Activated T-helper 2 cell treated with anti-CD3 and anti-CD28 coated beads, Interferon-gamma antibody, Interleukin-2, Interleukin-4, amounts not matched to agents 10 μg/mL and 5 μg/mL and 100 μg/mL, durations not matched to agents 14 hours and 24 hours and 36 hours (primary cell): ENCODE data around the gene VEGFA. TPM values are rescaled to one million over a fixed set of nuclear protein-coding genes. Genes with fewer than 3 reads are reported as not detected.

Experiments
- DNase-seq: peaks from one replicate; pipeline ENCODE4 v3.0.0; 2021; ENCODE audit warnings: low spot score
- H3K27ac Mint-ChIP-seq: one replicate; pipeline ENCODE4 v1.8.0; 2021; ENCODE audit warnings: mixed read lengths
- H3K27me3 Mint-ChIP-seq: one replicate; pipeline ENCODE4 v1.8.0; 2021; ENCODE audit warnings: low read depth, mixed read lengths
- H3K36me3 Mint-ChIP-seq: one replicate; pipeline ENCODE4 v1.8.0; 2021; ENCODE audit warnings: low read depth, mixed read lengths
- H3K4me1 Mint-ChIP-seq: one replicate; pipeline ENCODE4 v1.8.0; 2021; ENCODE audit warnings: low read depth, mixed read lengths
- H3K4me3 Mint-ChIP-seq: one replicate; pipeline ENCODE4 v1.8.0; 2021; ENCODE audit warnings: low read depth, mild to moderate bottlenecking, moderate library complexity, mixed read lengths
- H3K9me3 Mint-ChIP-seq: one replicate; pipeline ENCODE4 v1.8.0; 2021; ENCODE audit warnings: mixed read lengths
- intact Hi-C: fragments of 100-400 bp; cut with micrococcal nuclease; formaldehyde crosslinking; loops from one replicate; pipeline ENCODE4 v1.15.1; 2023
- total RNA-seq: library from RNA; stranded (reverse); gene quantifications from 2 replicates; pipeline ENCODE4 v1.2.3, GENCODE V29; 2022

VEGFA gene
- total RNA-seq, 1 donor from 2014 or later, result 50.7 TPM

GRCh38 chr6:43773050-43773979, 3.3 kb downstream of the VEGFA start:
- Mint-ChIP-seq H3K36me3 (peaks cover 36% of the 10 kb centered on the region), H3K27ac (peak overlapping the region; percentile 91), H3K4me1 (peaks cover 49% of the 10 kb centered on the region), H3K4me3 (peak overlapping the region; percentile 92), H3K9me3 (no peaks in the 10 kb centered on the region), H3K27me3 (no peaks in the 10 kb centered on the region)
- intact Hi-C loops, result loop anchor here (2.0 to 5.0 kb wide), 4 partner anchors 49 to 484 kb away; partner anchors contain the start of genes GTPBP2 and SLC35B2
- peak; percentile 46 for DNase-seq

DNA sequence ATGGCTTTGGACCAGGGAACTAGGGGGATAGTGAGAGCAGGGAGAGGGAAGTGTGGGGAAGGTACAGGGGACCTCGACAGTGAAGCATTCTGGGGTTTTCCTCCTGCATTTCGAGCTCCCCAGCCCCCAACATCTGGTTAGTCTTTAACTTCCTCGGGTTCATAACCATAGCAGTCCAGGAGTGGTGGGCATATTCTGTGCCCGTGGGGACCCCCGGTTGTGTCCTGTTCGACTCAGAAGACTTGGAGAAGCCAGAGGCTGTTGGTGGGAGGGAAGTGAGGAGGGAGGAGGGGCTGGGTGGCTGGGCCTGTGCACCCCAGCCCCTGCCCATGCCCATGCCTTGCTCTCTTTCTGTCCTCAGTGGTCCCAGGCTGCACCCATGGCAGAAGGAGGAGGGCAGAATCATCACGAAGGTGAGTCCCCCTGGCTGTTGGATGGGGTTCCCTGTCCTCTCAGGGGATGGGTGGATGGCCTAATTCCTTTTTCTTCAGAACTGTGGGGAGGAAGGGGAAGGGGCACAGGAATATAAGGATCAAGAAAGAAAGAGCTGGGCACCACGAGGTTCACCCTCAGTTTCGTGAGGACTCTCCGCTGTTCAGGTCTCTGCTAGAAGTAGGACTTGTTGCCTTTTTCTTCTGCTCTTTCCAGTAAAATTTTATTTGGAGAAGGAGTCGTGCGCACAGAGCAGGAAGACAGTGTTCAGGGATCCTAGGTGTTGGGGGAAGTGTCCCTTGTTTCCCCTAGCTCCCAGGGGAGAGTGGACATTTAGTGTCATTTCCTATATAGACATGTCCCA, 4.2 kb downstream of the VEGFA start:
- H3K4me3 Mint-ChIP-seq, result peak overlapping the region; percentile 62
- DNase-seq, result no peak
- intact Hi-C loops, result loop anchor here (1.0 to 5.0 kb wide), 5 partner anchors 49 to 483 kb away; partner anchors contain the start of genes GTPBP2 and SLC35B2
- peak overlapping the region; percentile 17 for H3K27ac Mint-ChIP-seq
- H3K4me1 Mint-ChIP-seq, result peaks cover 51% of the 10 kb centered on the region
- H3K36me3 Mint-ChIP-seq, result peaks cover 45% of the 10 kb centered on the region
- H3K9me3 Mint-ChIP-seq, result no peaks in the 10 kb centered on the region
- no peaks in the 10 kb centered on the region for H3K27me3 Mint-ChIP-seq

DNA sequence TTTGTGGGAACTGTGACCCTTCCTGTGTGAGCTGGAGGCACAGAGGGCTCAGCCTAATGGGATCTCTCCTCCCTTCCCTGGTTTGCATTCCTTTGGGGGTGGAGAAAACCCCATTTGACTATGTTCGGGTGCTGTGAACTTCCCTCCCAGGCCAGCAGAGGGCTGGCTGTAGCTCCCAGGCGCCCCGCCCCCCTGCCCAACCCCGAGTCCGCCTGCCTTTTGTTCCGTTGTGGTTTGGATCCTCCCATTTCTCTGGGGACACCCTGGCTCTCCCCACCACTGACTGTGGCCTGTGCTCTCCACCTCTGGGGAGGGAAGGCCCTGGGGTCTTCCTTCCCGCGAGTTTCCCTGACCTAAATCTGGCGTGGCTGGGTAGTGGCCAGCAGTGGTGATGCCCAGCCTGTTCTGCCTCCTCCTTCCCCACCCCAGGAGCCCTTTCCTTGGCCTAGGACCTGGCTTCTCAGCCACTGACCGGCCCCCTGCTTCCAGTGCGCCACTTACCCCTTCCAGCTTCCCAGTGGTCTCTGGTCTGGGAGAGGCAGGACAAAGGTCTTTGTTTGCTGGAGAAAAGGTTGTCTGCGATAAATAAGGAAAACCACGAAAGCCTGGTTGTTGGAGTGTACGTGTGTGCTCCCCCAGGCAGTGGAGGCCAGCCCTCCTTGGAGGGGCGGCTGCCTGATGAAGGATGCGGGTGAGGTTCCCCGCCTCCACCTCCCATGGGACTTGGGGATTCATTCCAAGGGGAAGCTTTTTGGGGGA, 4.9 kb downstream of the VEGFA start:
- Mint-ChIP-seq H3K27ac (no peak overlapping the region), H3K36me3 (peaks cover 53% of the 10 kb centered on the region), H3K27me3 (no peaks in the 10 kb centered on the region), H3K4me1 (peaks cover 48% of the 10 kb centered on the region), H3K4me3 (peak overlapping the region; percentile 62), H3K9me3 (no peaks in the 10 kb centered on the region)
- intact Hi-C loops, result loop anchor here (1.0 to 5.0 kb wide), 4 partner anchors 108 to 482 kb away; partner anchors contain the start of genes GTPBP2 and SLC35B2
- peak; percentile 57 for DNase-seq

DNA sequence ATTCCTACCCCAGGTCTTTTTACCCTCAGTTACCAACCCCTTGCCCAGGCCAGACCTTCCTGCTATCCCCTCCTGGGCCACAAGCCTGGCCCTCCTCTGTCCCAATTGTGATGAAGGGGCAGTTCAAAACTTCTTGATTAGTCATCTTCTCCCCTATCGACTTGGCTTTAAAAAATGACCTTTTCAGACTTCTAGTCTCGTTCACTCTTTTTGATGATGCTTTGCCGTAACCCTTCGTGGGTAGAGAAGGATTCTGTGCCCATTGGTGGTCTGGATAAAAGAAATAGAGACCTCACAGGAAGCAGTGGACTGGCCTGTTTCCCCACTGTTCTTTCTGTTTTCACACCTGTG, 5.5 kb downstream of the VEGFA start:
- intact Hi-C loops, result no loop called here
- Mint-ChIP-seq H3K27me3 (no peaks in the 10 kb centered on the region), H3K36me3 (peaks cover 55% of the 10 kb centered on the region), H3K27ac (no peak overlapping the region), H3K9me3 (no peaks in the 10 kb centered on the region), H3K4me3 (no peak overlapping the region), H3K4me1 (peaks cover 48% of the 10 kb centered on the region)
- no peak for DNase-seq

- Mint-ChIP-seq H3K4me3 (no peak overlapping the region), H3K27ac (peak overlapping the region; percentile 12), H3K9me3 (no peaks in the 10 kb centered on the region), H3K36me3 (peaks cover 61% of the 10 kb centered on the region), H3K4me1 (peaks cover 48% of the 10 kb centered on the region), H3K27me3 (no peaks in the 10 kb centered on the region)
- DNase-seq, result no peak
- intact Hi-C loops, result no loop called here
These were observed 6.2 kb downstream of the VEGFA start for GRCh38 chr6:43776115-43776798.

- Mint-ChIP-seq H3K36me3 (peaks cover 66% of the 10 kb centered on the region), H3K27ac (peak overlapping the region; percentile 12), H3K27me3 (no peaks in the 10 kb centered on the region), H3K4me3 (no peak overlapping the region), H3K9me3 (no peaks in the 10 kb centered on the region), H3K4me1 (peaks cover 46% of the 10 kb centered on the region)
- intact Hi-C loops, result no loop called here
- no peak for DNase-seq
These were observed 7.1 kb downstream of the VEGFA start for GRCh38 chr6:43776799-43777776.

- no peak overlapping the region for H3K4me3 Mint-ChIP-seq
- no peak for DNase-seq
- peaks cover 72% of the 10 kb centered on the region for H3K36me3 Mint-ChIP-seq
- intact Hi-C loops, result no loop called here
- H3K27ac Mint-ChIP-seq, result no peak overlapping the region
- no peaks in the 10 kb centered on the region for H3K9me3 Mint-ChIP-seq
- no peaks in the 10 kb centered on the region for H3K27me3 Mint-ChIP-seq
- peaks cover 39% of the 10 kb centered on the region for H3K4me1 Mint-ChIP-seq
These were observed 8.3 kb downstream of the VEGFA start for GRCh38 chr6:43778131-43778855.

DNA sequence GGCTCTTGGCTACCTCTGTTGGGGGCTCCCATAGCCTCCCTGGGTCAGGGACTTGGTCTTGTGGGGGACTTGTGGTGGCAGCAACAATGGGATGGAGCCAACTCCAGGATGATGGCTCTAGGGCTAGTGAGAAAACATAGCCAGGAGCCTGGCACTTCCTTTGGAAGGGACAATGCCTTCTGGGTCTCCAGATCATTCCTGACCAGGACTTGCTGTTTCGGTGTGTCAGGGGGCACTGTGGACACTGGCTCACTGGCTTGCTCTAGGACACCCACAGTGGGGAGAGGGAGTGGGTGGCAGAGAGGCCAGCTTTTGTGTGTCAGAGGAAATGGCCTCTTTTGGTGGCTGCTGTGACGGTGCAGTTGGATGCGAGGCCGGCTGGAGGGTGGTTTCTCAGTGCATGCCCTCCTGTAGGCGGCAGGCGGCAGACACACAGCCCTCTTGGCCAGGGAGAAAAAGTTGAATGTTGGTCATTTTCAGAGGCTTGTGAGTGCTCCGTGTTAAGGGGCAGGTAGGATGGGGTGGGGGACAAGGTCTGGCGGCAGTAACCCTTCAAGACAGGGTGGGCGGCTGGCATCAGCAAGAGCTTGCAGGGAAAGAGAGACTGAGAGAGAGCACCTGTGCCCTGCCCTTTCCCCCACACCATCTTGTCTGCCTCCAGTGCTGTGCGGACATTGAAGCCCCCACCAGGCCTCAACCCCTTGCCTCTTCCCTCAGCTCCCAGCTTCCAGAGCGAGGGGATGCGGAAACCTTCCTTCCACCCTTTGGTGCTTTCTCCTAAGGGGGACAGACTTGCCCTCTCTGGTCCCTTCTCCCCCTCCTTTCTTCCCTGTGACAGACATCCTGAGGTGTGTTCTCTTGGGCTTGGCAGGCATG, 9.2 kb downstream of the VEGFA start:
- Mint-ChIP-seq H3K4me1 (peaks cover 30% of the 10 kb centered on the region), H3K4me3 (no peak overlapping the region), H3K9me3 (no peaks in the 10 kb centered on the region), H3K27me3 (no peaks in the 10 kb centered on the region), H3K27ac (no peak overlapping the region), H3K36me3 (peaks cover 76% of the 10 kb centered on the region)
- intact Hi-C loops, result no loop called here
- DNase-seq, result no peak

DNA sequence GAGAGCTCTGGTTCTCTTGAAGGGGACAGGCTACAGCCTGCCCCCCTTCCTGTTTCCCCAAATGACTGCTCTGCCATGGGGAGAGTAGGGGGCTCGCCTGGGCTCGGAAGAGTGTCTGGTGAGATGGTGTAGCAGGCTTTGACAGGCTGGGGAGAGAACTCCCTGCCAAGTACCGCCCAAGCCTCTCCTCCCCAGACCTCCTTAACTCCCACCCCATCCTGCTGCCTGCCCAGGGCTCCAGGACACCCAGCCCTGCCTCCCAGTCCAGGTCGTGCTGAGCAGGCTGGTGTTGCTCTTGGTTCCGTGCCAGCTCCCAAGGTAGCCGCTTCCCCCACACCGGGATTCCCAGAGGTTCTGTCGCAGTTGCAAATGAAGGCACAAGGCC, 9.8 kb downstream of the VEGFA start:
- intact Hi-C loops, result no loop called here
- H3K4me3 Mint-ChIP-seq, result no peak overlapping the region
- no peak for DNase-seq
- H3K27me3 Mint-ChIP-seq, result no peaks in the 10 kb centered on the region
- H3K4me1 Mint-ChIP-seq, result peaks cover 24% of the 10 kb centered on the region
- no peaks in the 10 kb centered on the region for H3K9me3 Mint-ChIP-seq
- no peak overlapping the region for H3K27ac Mint-ChIP-seq
- peaks cover 78% of the 10 kb centered on the region for H3K36me3 Mint-ChIP-seq

- H3K27me3 Mint-ChIP-seq, result no peaks in the 10 kb centered on the region
- DNase-seq, result no peak
- H3K36me3 Mint-ChIP-seq, result peaks cover 81% of the 10 kb centered on the region
- peaks cover 19% of the 10 kb centered on the region for H3K4me1 Mint-ChIP-seq
- intact Hi-C loops, result no loop called here
- no peaks in the 10 kb centered on the region for H3K9me3 Mint-ChIP-seq
- H3K4me3 Mint-ChIP-seq, result no peak overlapping the region
- no peak overlapping the region for H3K27ac Mint-ChIP-seq
These were observed 10.3 kb downstream of the VEGFA start for GRCh38 chr6:43780293-43780692.
